ENCODE results near the gene SRMS.

The SRMS gene

DNA sequence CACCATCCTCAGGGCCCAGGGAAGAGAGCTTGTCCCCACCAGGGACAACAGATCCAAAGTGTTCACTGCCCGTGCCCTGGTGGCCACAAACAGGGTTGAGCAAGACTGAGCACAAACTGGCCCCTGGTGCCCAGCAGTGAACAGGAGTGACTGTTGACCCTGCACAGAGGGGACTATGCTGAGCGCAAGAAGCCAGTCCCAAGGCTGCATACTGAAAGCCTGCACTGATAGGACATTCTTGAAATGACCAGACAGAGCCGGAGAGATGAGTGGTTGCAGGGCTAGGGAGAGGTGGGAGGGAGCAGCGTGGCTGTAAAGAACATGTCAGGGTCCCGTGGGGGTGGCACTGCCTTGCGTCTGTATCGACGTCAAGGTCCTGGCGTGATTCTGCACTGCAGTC is 3.5 kb upstream of the SRMS start:
- DNase-seq, result no peak

DNA sequence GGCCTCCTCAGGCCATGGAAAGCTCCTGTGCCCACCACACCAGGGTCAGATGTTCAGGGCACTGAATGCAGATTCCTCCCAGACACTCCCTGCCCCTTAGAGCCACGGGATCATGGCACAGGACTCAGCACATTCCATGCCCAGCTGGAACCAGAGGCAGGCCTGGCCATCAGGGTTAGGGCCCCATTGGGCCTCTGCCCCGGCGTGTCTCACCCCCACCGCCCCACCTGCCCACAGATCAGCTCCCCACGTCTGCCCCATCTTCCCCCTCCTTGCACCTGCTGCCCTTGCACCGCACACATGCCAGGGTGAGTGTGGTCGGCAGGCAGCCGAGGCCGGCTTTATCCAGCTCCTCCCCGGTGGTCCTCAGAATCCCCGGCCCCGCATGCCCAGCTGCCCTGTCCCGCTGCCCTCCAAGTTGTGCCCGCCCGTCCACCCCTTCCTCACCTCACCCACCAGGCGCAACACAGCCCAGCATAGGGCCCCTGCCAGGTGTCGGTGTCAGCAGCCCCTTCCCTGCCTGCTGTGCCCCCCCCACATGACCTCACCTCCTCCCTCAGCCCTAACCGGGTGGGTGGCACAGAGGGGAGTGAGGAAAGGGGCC is 2.2 kb upstream of the SRMS start:
- DNase-seq, result no peak

DNA sequence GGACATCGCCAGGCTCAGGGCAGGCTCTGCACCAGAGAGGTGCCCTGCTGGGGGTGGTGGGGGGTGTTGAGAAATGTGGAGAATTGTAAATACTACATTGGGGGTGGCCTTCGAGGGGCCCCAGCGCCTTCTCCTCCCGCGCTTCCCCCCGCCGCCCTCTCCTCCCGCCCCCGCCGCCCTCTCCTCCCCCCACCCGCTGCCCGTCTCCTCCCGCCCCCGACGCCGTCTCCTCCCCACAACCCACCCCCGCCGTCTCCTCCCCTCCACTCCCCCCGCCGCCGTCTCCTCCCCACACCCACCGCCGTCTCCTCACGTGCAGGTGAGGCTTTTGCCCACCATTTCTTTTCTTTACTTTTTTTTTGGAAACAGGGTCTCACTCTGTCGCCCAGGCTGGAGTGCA is 1.5 kb upstream of the SRMS start:
- DNase-seq, result no peak

DNA sequence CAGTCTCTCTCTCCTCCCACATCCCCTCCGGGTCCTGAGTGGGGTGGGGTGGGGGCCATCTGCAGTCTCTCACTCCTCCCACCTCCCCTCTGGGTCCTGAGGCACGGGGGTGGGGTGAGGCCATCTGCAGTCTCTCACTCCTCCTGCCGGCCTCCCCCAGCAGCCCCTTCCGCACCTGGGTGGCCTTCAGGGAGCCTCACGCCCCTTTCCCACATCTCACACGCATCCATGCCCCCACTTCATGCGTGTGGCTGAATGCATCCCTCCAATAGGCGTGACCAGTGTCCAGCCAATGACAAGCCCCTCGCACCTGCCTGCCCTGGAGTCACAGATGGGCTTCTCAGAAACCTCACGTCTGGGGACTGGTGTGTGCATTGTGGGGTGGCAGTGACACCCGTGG is 993 bp upstream of the SRMS start:
- no peak for DNase-seq

- no peak for DNase-seq
These were observed 409 bp downstream of the SRMS start for GRCh38 chr20:63546956-63547724.

DNA sequence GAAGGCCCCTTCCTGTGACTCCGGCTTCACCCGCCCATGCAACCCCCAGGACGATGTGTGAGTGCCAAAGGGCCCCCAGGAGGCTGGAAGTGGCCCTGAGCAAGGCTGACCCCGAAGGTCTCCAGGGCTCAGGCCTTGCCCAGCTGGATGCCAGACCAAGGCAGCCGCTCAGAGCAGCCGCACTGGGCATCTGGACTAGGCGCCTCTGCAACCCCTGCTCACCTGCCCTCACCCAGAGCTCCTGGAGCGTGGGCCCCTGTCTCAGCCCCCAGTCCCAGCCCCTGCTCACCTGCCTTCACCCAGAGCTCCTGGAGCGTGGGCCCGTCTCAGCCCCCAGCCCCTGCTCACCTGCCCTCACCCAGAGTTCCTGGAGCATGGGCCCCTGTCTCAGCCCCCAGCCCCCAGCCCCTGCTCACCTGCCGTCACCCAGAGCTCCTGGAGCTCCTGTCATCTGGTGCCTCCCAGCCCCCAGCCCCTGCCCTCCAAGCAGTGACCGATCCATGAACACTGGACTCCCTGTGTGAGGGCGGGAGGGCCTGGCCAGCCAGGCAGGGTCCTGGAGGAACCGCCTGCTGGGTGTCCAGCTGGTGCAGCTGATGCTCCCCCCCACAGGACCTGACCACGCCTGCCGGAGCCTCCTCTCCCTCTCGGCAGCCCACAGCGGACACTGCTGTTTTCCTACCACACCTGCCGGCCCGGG is 1.1 kb downstream of the SRMS start:
- DNase-seq, result peak; percentile 32

- no peak for DNase-seq
These were observed 1.7 kb downstream of the SRMS start for GRCh38 chr20:63545814-63546213.

DNA sequence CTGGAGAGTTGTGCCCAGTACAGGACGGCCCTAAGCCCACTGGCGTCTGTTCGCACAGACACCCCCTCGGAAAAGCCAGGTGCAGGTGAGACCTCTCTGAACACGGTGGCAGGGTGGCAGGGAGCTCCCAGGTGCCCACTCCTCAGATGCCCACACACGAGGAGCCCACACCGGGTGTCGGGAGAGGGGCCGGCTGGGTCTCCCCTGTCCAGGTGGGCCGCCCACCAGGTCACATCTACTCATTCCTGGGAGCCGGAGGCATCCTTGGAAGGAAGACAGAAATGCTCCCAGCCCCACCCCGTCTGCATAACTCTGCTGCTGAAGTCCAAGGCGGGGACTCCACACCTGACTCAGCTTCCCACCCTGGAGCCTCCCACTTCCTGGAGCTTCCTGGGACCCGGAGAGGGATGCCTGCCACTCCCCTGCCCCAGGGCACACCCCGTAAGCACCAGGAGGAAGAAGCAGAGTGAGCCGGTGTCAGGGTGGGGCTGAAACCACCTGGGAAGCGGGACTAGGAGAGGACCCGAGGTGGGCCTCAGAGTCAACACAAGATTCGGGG is 2.5 kb downstream of the SRMS start:
- no peak for DNase-seq

DNA sequence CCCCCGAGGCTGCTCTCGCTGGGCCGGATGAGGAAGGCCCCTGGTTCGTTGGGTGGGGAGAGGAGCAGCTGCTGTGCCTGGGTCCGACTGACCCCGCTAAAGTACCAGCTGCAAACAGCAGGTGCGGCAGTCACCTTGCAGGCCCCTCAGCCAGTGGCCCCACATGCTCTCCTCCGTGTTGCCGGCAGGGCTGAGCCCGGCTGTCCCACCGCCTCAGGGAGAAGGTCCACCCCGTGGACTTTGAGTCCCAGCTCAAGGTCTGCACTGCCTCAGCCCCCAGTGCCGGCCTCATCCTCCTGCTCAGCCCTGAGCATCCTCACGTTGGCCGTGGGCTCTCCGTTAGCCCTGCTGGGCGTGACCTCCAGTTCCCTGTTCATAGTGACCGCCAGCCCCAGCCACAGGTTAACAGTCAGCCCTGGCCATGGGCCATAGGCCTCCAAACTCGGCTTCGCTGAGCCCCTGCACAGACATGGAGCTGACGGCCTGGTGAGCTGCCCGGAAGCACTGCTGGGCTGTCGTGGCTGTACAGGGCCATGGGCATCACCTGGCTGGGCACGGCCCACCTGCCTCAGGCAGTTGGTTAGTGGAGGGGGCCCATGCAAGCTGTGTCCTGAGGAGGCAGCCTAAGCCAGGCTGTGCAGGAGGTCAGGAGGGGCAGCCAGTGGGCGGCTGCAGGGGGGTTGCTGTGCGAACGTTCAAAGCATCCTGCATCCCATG is 3.1 kb downstream of the SRMS start:
- peak; percentile 30 for DNase-seq

- no peak for DNase-seq
These were observed 3.8 kb downstream of the SRMS start for GRCh38 chr20:63543733-63544132.

DNA sequence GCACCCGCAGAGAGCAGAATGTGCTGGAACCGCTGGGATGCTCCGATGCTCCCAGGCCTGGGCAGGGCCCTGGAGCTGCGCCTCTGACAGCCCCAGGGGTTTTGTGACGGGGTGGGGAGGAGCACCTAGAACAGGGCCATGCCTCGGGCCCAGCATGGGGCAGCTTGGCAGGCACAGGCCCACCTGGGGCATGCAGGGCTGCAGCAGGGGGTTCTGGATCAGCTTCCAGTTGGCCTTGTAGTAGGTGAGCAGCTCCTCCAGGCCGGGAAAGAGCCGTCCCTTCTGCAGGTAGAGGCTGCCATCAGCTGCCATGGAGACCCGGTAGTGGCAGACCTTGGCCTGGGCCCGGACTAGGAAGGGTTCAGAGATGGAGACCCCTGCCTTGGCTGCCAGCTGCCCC is 4.4 kb downstream of the SRMS start:
- DNase-seq, result no peak

DNA sequence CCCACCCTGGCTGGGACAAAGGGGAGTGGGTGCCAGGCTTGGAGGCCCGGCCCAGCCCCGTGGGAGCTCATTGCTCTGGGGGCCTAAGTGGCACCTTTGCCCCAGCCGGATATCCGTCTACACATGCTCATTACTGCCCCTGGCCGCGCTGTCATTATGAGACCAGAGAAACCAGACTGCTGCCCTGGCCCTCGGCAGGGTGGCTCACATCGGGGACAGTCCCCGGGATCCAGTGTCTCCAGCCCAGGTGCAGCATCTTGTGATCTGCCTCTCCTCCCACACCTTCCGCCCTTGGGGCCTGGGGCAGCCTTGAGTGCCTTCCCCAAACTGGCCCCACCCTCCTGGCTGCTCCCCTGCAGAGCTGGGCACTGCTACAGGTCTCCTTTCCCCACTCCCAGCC is 4.9 kb downstream of the SRMS start:
- no peak for DNase-seq

- no peak for DNase-seq
These were observed 5.5 kb downstream of the SRMS start for GRCh38 chr20:63542031-63542559.

GRCh38 chr20:63541371-63541770 is 6.2 kb downstream of the SRMS start:
- no peak for DNase-seq

DNA sequence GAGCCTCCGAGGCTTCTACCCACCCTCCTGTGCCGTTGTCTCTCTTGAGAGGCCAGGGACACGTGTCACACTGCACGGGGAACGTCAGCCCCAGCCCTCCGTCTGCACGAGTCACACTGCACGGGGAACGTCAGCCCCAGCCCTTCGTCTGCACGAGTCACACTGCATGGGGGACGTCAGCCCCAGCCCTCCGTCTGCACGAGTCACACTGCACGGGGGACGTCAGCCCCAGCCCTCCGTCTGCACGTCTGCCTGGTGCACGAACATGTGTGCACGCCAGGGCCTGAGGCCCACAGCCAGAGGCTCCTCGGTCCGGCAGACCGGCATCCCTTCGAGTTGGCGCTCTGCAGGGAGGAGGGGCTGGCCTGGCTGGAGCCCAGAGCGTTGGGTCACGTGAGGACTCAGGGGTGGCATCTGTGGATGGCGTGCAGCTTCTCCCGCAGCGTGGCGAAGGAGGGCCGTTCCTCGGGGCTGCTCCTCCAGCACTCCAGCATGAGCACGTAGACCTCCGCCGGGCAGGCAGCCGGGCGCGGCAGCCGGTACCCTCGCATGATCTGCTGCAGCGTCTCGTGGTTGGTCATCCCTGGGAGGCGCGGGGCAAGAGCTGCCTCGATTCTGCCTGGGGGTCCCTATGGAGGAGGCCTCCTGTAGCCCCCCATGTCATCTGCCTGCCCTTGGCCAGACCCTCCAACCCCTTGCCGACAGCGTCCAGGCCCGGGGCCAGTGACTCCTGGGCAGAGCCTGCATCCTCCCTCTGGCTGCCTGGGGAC is 6.9 kb downstream of the SRMS start:
- peak; percentile 55 for DNase-seq

GRCh38 chr20:63539441-63540370 is 7.8 kb downstream of the SRMS start:
- DNase-seq, result no peak

DNA sequence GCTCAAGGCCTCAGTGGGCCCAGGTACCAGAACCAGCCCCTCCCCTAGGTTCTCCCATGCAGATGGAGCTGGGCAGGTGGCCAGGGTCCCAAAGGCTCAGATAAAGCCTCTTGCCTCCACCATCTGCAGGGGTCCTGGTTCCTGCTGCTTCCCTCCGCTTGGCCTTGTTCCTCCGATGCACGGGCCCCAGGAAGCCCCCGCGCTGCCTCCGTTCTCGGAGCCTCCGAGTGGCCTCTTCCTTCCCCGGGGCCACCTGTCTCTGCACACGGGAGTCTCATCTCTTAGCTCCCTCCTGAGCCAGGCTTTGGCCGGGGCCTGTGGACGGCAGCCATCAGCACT is 8.5 kb downstream of the SRMS start:
- DNase-seq, result no peak

- peak; percentile 89 for DNase-seq
These were observed 9.1 kb downstream of the SRMS start for GRCh38 chr20:63538204-63539091.

- DNase-seq, result peak; percentile 94
These were observed 9.9 kb downstream of the SRMS start for GRCh38 chr20:63537525-63538203.
